ENCODE results near the gene RCOR3.
"Not testable (repeated sequence)": the region's sequence is repeated elsewhere in the genome, so short reads cannot be mapped to it uniquely, and the experiment has no call there.

The RCOR3 gene

DNA sequence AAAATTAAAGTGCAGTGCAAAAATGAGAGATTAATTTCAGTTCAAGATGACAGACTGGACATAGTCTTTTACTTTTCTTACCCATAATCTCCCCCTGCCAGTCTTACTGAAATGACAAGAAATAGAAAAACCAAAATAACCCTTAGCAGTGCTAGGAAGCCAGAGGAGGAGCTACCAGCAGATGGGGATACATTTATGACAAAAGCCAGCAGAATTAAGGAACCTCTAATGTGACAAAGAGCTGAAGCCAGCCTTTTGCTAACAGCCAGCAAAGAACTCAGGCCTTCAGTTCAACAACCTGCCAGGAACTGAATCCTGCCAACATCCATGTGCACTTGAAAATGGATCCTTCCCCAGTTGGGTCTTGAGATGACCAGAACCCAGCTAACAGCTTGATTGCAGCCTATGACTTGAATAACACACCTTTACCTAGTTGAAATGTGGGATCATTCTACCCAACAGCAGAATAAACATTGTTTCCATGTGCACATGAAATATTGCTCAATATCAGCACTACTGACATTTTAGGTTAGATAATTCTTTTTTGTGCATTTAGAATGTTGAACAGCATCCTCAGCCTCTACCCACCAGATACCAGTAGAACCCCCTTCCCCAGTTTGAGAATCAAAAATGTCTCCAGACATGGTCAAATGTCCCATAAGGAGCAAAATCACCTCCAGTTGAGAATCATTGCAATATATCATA, 59.6 kb downstream of the RCOR3 start:
- TF ChIP-seq POLR2AphosphoS5 (IDR thresholded peaks at IDR 0.05; ENCODE audit: low read depth, low read length) (no peak), TAF1 (IDR thresholded peaks at IDR 0.05; ENCODE audit: borderline replicate concordance, low read depth, low read length) (no peak), POLR2A (IDR thresholded peaks at IDR 0.05; ENCODE audit: low read depth, low read length) (no peak)
- DNase-seq (ENCODE audit: insufficient read length): no peak
- peak; percentile 42 for FAIRE-seq

DNA sequence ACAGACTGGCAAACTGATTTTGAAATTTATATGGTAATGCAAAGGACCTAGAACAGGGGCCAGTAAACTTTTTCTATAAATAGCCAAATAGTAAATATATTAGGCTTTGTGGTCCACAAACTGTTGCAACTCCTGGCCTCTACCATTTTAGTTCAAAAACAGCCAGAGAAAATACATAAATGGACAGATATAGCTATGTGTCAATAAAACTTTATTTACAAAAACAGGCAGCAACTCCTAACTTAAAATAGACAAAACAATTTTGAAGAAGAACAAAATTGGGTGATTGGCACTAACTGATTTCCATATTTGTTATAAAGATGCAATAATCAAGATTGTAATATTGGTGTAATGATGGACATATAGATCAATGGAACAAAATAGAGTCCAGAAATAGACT, 60.7 kb downstream of the RCOR3 start:
- DNase-seq (ENCODE audit: insufficient read length): no peak
- no peak for TF ChIP-seq POLR2AphosphoS5 (IDR thresholded peaks at IDR 0.05; ENCODE audit: low read depth, low read length)
- no peak for TF ChIP-seq POLR2A (IDR thresholded peaks at IDR 0.05; ENCODE audit: low read depth, low read length)
- no peak for TF ChIP-seq TAF1 (IDR thresholded peaks at IDR 0.05; ENCODE audit: borderline replicate concordance, low read depth, low read length)
- FAIRE-seq: no peak

DNA sequence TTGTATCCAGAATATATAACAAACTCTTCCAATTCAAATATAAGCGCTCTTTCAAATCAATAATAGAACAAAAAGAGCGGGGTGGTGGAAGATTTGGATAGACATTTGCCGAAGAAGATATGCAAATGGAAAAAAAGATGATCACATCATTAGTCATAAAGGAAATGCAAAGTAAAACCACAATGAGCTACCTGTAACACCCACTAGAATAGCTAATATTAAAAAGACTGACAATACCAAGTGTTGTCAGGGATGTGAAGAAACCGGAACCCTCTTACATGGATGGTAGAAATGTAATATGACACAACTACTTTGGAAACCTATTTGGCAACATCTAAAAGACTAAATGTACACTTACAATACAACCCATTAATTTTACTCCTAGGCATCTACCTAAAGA, 61.8 kb downstream of the RCOR3 start:
- DNase-seq (ENCODE audit: insufficient read length) (no peak), FAIRE-seq (peak; percentile 78)
- TF ChIP-seq POLR2AphosphoS5 (IDR thresholded peaks at IDR 0.05; ENCODE audit: low read depth, low read length) (no peak), POLR2A (IDR thresholded peaks at IDR 0.05; ENCODE audit: low read depth, low read length) (no peak), TAF1 (IDR thresholded peaks at IDR 0.05; ENCODE audit: borderline replicate concordance, low read depth, low read length) (no peak)

DNA sequence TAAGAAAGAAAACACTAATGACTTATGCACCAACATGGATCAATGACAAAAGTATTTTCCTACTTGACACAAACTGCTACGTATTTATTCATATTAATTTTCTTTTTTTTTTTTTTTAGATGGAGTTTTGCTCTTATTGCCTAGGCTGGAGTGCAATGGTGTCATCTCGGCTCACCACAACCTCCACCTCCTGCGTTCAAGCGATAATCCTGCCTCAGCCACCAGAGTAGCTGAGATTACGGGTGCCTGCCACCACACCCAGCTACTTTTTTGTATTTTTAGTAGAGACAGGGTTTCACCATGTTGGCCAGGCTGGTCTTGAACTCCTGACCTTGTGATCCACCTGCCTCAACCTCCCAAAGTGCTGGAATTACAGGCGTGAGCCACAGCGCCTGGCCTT, 62.5 kb downstream of the RCOR3 start:
- not testable (repeated sequence) for FAIRE-seq; DNase-seq (ENCODE audit: insufficient read length)

DNA sequence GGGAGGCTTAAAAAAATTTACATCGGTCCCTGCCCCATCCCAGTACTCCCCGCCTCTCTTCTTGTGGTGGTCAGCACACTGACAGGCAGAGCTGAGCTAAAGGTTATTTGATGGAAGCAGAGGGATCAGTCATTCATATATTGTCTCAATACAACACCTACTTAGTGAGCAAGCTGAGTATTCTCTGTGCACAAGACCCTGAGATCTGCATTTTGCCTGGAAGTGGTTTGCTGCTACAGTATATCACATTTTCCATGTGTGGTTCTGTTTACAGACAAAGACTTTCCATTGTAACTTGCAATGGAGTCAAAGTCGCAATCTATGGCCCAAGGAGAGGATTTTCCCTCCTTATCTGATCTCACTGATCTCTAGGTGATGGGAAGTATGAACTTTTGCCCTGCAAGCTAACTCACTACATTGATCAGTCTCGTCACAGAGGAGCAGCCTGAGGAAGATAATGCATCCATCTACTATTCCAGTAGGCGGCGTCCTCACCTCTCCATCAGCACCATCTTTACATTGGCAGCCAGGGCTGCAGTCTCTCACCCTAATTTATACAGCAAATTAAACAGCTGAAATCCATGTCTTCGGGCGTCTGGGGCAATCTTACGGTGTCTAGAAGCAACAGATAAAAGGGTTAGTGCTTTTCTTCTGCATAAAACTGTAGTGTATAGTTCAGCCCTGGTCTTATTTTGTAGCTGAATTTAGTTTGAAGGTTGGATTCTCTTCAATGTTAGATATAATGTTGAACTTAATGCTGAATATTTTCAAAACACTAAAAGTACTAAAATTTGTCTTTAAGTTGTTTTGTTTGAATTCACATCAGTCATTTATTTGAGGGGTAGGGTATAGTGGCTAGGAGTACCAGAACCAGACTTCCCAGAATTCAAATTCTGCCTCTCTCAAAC, 64.2 kb downstream of the RCOR3 start:
- FAIRE-seq (peak; percentile 94), DNase-seq (ENCODE audit: insufficient read length) (no peak)
- TF ChIP-seq TAF1 (IDR thresholded peaks at IDR 0.05; ENCODE audit: borderline replicate concordance, low read depth, low read length): no peak

DNA sequence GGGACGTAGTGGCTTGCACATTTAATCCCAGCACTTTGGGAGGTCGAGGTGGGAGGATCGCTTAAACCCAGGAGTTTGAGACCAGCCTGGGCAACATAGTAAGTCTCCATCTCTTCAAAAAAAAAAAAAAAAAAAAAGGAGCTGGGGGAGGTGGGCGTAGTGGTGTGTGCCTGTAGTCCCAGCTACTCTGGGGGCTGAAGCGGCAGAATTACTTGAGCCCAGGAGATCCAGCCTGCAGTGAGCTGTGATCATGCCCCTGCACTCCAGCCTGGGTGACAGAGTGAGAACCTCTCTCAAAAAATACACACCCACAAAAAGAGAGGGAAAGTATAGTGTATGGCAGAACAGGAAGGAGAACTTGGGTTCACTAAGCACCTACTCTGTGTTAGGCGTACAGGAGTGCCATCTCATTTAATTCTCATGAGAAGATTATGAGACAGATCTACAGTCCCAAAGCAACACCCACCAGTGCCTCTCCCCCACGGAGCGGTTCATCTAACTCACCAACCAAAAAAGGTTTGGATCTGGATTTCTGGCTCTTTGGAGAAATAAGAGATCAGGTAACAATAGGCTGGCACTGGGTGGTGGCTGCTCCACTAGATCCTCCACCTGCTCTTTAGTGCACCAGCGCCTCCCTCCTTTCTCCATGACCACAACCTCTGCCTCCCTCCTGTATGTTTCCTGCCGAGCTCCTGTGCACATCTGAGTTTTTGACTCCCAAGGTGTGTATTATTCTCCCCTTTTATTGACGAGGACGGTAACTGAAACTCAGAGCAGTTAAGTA, 66.0 kb downstream of the RCOR3 start:
- no peak for TF ChIP-seq POLR2AphosphoS5 (IDR thresholded peaks at IDR 0.05; ENCODE audit: low read depth, low read length)
- DNase-seq (ENCODE audit: insufficient read length): no peak
- no peak for FAIRE-seq

DNA sequence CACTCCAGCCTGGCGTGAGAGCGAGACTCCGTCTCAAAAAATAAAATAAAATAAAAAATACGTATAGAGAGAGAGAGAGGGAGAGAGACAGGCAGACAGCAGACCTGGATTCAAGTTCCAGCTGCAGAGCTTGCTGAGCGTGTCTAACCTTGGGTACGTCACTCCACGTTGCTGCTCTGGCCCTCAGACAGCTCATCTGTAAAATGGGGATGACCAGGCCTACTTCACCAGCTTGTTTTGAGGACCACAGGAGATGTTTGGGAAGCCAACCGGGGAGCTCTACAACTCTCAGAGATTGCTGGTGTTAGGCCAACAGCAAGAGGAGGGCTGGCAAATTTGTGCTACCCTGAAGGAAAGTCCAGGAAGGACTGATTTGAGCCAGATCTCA, 67.0 kb downstream of the RCOR3 start:
- TF ChIP-seq POLR2AphosphoS5 (IDR thresholded peaks at IDR 0.05; ENCODE audit: low read depth, low read length) (no peak), POLR2A (IDR thresholded peaks at IDR 0.05; ENCODE audit: low read depth, low read length) (no peak), TAF1 (IDR thresholded peaks at IDR 0.05; ENCODE audit: borderline replicate concordance, low read depth, low read length) (no peak)
- DNase-seq (ENCODE audit: insufficient read length) (no peak), FAIRE-seq (no peak)

DNA sequence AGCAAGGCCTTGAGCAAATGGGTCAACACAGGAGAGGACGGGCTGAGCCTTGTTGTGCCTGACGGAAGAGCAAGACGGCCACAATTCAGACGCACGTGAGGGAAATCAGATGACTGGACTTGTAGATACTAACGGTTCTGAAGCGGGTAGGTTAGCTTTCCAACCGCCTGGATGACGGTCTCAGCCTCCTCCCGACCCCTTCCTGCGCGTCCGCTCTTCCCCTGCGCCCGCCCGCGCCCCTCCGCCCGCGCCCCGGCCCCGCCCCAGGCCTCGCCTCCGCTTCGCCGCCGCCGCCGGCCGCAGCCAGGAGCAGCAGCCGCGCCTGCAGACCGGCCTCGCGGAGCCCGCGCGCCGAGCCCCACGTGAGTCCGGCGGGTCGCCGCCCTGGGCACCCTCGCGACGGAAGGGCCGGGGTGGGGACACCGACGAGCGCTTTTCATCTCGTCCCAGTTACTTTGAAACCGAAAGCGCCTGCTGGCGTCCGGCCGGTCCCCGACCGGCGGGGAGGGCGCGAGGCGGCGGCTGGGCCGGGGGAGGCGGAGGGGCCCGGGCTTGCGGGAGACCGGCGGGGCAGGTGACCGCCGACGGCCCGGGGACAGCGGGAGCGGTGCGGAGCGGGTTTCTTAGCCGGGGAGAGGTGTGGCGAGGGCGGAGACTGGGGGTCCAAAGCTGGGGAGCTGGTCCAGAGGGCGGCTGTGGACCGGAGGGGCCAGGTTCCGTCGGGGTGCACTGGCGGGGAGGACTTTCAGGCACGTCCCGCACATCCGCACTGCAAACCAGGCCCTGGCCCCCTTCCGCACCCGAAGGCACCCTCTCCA, 67.6 kb downstream of the RCOR3 start, which contains the start of gene TRAF5:
Gene TRAF5, plus strand, starts transcription at position 306 of the 818 bp plus-strand sequence. CDS start 26,407 bp downstream, outside the sequence.
- no peak for TF ChIP-seq TAF1 (IDR thresholded peaks at IDR 0.05; ENCODE audit: borderline replicate concordance, low read depth, low read length)
- peak; percentile 61; the same call in 1 of the 2 replicates for TF ChIP-seq POLR2A (IDR thresholded peaks at IDR 0.05; ENCODE audit: low read depth, low read length)
- FAIRE-seq (peak; percentile 50), DNase-seq (ENCODE audit: insufficient read length) (peak; percentile 52)

DNA sequence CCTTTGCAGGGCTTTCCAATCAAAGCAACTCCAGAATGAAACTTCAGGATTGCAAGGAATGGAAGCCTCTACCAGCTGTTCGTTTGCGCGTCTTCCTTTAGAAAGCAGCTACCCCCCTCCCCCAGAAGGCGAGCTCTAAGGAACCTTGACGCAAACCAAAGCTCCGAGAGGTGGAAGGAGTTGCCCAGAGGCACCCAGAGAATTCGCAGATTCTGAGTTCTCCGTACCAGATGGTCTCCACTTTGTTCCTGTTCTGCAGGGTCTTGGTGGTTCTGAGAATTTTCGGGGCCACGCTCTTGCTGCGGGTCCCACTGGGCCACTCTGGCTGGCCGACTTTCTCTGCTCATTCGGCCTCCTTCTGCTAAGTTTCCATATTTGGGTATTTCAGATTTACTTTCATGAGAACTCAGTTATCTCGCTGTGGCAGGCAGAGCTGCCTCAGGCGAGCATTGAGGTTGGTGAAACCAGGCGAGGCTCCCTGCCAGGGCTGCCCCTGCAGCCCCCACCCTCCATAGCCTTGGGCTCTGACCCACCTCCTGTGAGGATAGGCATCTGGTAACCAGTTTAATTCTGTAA, 68.3 kb downstream of the RCOR3 start:
- DNase-seq (ENCODE audit: insufficient read length) (no peak), FAIRE-seq (peak; percentile 62)
- TF ChIP-seq TAF1 (IDR thresholded peaks at IDR 0.05; ENCODE audit: borderline replicate concordance, low read depth, low read length): 0 out of 2 replicates have a peak, but pooled peaks have one; percentile 9
- TF ChIP-seq POLR2AphosphoS5 (IDR thresholded peaks at IDR 0.05; ENCODE audit: low read depth, low read length): no peak; the same call in 1 of the 2 replicates
- TF ChIP-seq POLR2A (IDR thresholded peaks at IDR 0.05; ENCODE audit: low read depth, low read length): peak; percentile 59; the same call in 1 of the 2 replicates

DNA sequence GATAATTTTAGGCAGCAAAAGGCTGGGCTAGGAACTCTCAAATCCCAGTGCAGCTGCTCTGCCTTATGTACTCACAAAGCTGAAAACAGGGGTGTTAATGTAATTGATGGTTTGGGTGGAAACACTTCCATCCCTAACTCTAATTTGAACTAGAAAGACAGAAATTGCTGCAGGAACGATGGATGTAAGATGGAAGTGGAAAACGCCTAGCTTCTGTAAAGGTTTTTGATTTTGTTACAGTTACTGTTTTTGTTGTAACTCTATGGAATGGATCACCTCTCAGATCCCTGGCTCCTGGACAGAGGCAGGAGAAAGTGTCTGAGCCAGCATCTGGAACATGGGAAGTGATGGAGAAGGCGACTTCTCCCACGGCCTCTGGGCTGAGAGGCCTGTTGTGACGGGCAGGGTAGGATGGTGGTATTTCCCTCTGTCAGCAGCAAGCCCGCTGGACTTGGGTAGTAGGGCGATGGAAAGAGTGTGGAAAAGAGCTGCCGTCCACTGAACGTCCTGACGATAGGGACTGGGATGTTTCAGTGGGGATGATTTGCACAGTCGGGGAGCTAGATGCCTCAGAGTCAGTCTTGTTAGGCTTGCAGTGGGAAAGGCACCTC, 69.0 kb downstream of the RCOR3 start:
- TF ChIP-seq POLR2A (IDR thresholded peaks at IDR 0.05; ENCODE audit: low read depth, low read length) (no peak), POLR2AphosphoS5 (IDR thresholded peaks at IDR 0.05; ENCODE audit: low read depth, low read length) (no peak), TAF1 (IDR thresholded peaks at IDR 0.05; ENCODE audit: borderline replicate concordance, low read depth, low read length) (no peak)
- peak; percentile 57 for FAIRE-seq
- DNase-seq (ENCODE audit: insufficient read length): no peak
